ENCODE measurements around the gene NPAT. TPM values are rescaled to one million over a fixed set of nuclear protein-coding genes. Genes with fewer than 3 reads are reported as not detected.

NPAT gene
- polyA plus RNA-seq, 1 donor (not counting 4 experiments of a cell fraction or from before 2014, with no cell fraction given): 8.0 TPM

DNA sequence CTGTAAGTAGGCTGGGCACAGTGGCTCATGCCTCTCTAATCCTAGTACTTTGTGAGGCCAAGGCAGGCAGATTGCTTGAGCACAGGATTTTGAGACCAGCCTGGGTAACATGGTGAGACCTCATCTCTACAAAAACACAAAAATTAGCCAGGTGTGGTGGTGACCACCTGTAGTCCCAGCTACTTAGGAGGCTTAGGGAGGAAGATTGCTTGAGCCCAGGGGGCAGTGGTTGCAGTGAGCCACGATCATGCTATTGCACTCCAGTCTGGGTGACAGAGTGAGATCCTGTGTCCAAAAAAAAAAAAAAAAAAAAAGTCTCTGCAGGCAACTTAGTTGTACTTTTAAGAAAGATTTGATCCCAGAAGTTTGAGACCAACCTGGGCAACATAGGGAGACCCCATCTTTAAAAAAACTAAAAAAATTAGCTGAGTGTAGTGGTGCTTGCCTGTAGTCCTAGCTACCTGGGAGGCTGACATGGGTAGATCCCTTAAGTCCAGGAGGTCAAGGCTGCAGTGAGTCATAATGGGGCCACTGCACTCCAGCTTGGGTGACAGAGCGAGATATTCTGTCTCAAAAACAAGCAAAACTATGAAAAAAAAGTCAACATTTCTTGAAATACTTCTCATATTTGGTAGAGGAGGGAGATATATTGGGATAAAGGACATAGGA lies 11.0 kb upstream of the NPAT start:
- Histone ChIP-seq H3K9me3 (ENCODE audit: control insufficient read depth, low read depth, low read length) (no peaks in the 10 kb centered on the region), H3K9me1 (ENCODE audit: control insufficient read depth, extremely low read depth, insufficient read depth, low read length) (no peaks in the 10 kb centered on the region), H4K20me1 (ENCODE audit: control insufficient read depth, extremely low read depth, insufficient read depth, low read length) (no peaks in the 10 kb centered on the region), H3K27me3 (ENCODE audit: control insufficient read depth, extremely low read depth, insufficient read depth, low read length) (no peaks in the 10 kb centered on the region), H3K4me2 (ENCODE audit: control insufficient read depth, extremely low read depth, insufficient read depth, low read depth, low read length) (no peak overlapping the region), H3K36me3 (ENCODE audit: control insufficient read depth in 2 of 2, extremely low read depth in 1 of 2, insufficient read depth in 2 of 2, low read length in 2 of 2) (peaks cover 9 to 11% of the 10 kb centered on the region in 2 experiments), H3K9ac (ENCODE audit: control insufficient read depth, extremely low read depth, insufficient read depth, low read length) (no peak overlapping the region), H3K4me1 (ENCODE audit: control insufficient read depth, extremely low read depth, insufficient read depth, low read length) (peaks cover 6% of the 10 kb centered on the region), H2AFZ (ENCODE audit: control insufficient read depth, low read length) (no peak overlapping the region), H3K27ac (ENCODE audit: control insufficient read depth, insufficient read depth, low read length) (no peak overlapping the region), H3K4me3 (ENCODE audit: control insufficient read depth in 2 of 3, extremely low read depth in 1 of 3, insufficient read depth in 2 of 3, low read depth in 1 of 3, low read length in 3 of 3) (no peak overlapping the region), H3K79me2 (ENCODE audit: control insufficient read depth, insufficient read depth, low read length) (no peaks in the 10 kb centered on the region)
- FAIRE-seq: no peak
- TF ChIP-seq EZH2 (IDR thresholded peaks at IDR 0.05; ENCODE audit: low read length): no peak
- TF ChIP-seq, protein P1, sequence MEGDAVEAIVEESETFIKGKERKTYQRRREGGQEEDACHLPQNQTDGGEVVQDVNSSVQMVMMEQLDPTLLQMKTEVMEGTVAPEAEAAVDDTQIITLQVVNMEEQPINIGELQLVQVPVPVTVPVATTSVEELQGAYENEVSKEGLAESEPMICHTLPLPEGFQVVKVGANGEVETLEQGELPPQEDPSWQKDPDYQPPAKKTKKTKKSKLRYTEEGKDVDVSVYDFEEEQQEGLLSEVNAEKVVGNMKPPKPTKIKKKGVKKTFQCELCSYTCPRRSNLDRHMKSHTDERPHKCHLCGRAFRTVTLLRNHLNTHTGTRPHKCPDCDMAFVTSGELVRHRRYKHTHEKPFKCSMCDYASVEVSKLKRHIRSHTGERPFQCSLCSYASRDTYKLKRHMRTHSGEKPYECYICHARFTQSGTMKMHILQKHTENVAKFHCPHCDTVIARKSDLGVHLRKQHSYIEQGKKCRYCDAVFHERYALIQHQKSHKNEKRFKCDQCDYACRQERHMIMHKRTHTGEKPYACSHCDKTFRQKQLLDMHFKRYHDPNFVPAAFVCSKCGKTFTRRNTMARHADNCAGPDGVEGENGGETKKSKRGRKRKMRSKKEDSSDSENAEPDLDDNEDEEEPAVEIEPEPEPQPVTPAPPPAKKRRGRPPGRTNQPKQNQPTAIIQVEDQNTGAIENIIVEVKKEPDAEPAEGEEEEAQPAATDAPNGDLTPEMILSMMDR (optimal IDR thresholded peaks at IDR 0.05 in 1 of 3, IDR thresholded peaks at IDR 0.05 in 1 of 3, conservative IDR thresholded peaks at IDR 0.05 in 1 of 3; ENCODE audit: extremely low read depth in 1 of 3, insufficient read depth in 2 of 3, low read length in 3 of 3): no peak
- dilution Hi-C loops (cut with MboI; ENCODE audit: extremely low pct_ligation_motif_present, low sequenced_read_pairs): no loop called here
- DNase-seq (ENCODE audit: low read depth, low spot score): no peak

DNA sequence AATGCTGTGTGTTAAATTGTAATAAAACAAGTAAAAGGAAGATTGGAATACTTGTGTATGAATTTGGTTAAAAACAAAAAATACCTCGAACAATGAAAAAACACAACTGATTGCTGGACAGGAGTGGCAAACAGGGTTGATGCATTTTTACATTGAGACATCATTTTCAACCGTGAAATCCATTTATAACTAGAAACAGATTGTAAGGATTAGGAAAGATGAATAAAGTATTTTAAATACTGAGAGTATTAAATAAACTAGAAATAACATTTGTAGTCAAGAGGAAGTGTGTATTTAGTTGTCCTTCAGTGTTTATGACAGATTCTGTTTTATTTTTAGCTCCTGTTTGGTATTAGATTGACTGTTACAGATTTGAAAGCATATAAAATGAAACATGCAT lies 5.8 kb upstream of the NPAT start:
- Histone ChIP-seq H3K9ac (ENCODE audit: control insufficient read depth, extremely low read depth, insufficient read depth, low read length) (no peak overlapping the region), H3K4me3 (ENCODE audit: control insufficient read depth in 2 of 3, extremely low read depth in 1 of 3, insufficient read depth in 2 of 3, low read depth in 1 of 3, low read length in 3 of 3) (no peak overlapping the region), H3K79me2 (ENCODE audit: control insufficient read depth, insufficient read depth, low read length) (peaks cover 26% of the 10 kb centered on the region), H3K4me2 (ENCODE audit: control insufficient read depth, extremely low read depth, insufficient read depth, low read depth, low read length) (no peak overlapping the region), H3K27ac (ENCODE audit: control insufficient read depth, insufficient read depth, low read length) (no peak overlapping the region), H3K9me3 (ENCODE audit: control insufficient read depth, low read depth, low read length) (no peaks in the 10 kb centered on the region), H3K36me3 (ENCODE audit: control insufficient read depth in 2 of 2, extremely low read depth in 1 of 2, insufficient read depth in 2 of 2, low read length in 2 of 2) (peaks cover 4 to 5% of the 10 kb centered on the region in 2 experiments), H3K27me3 (ENCODE audit: control insufficient read depth, extremely low read depth, insufficient read depth, low read length) (no peaks in the 10 kb centered on the region), H3K9me1 (ENCODE audit: control insufficient read depth, extremely low read depth, insufficient read depth, low read length) (no peaks in the 10 kb centered on the region), H4K20me1 (ENCODE audit: control insufficient read depth, extremely low read depth, insufficient read depth, low read length) (no peaks in the 10 kb centered on the region), H2AFZ (ENCODE audit: control insufficient read depth, low read length) (no peak overlapping the region), H3K4me1 (ENCODE audit: control insufficient read depth, extremely low read depth, insufficient read depth, low read length) (peaks cover 8% of the 10 kb centered on the region)
- FAIRE-seq (no peak), DNase-seq (ENCODE audit: low read depth, low spot score) (no peak)
- TF ChIP-seq, protein P1 (optimal IDR thresholded peaks at IDR 0.05 in 1 of 3, IDR thresholded peaks at IDR 0.05 in 1 of 3, conservative IDR thresholded peaks at IDR 0.05 in 1 of 3; ENCODE audit: extremely low read depth in 1 of 3, insufficient read depth in 2 of 3, low read length in 3 of 3): no peak
- no peak for TF ChIP-seq EZH2 (IDR thresholded peaks at IDR 0.05; ENCODE audit: low read length)
- dilution Hi-C loops (cut with MboI; ENCODE audit: extremely low pct_ligation_motif_present, low sequenced_read_pairs): no loop called here

Measured in keratinocyte (primary cell).